Activated naive CD8-positive, alpha-beta T cell treated with anti-CD3 and anti-CD28 coated beads for 36 hours (primary cell): ENCODE results near the gene PRPF31. TPM values are rescaled to one million over a fixed set of nuclear protein-coding genes. Genes with fewer than 3 reads are reported as not detected.
A peak's percentile ranks its signal among the peaks of the same experiment; 100 is the strongest.

Experiments used
- DNase-seq: peaks from one replicate; pipeline ENCODE4 v3.0.0; 2021
- H3K27ac Mint-ChIP-seq: one replicate; pipeline ENCODE4 v1.8.0; 2022; ENCODE audit warnings: mild to moderate bottlenecking, moderate library complexity, mixed read lengths
- H3K27me3 Mint-ChIP-seq: one replicate; pipeline ENCODE4 v1.8.0; 2022; ENCODE audit warnings: mild to moderate bottlenecking, mixed read lengths
- H3K36me3 Mint-ChIP-seq: one replicate; pipeline ENCODE4 v1.8.0; 2021; ENCODE audit warnings: mild to moderate bottlenecking, mixed read lengths
- H3K4me1 Mint-ChIP-seq: one replicate; pipeline ENCODE4 v1.8.0; 2021; ENCODE audit warnings: mixed read lengths
- H3K4me3 Mint-ChIP-seq: one replicate; pipeline ENCODE4 v1.8.0; 2022; ENCODE audit warnings: mild to moderate bottlenecking, moderate library complexity, mixed read lengths
- H3K9me3 Mint-ChIP-seq: one replicate; pipeline ENCODE4 v1.8.0; 2022; ENCODE audit warnings: mixed read lengths
- total RNA-seq, 2 experiments: library from RNA; stranded (reverse); gene quantifications; one replicate each; pipeline ENCODE4 v1.2.3, GENCODE V29; 2021

Gene PRPF31
- total RNA-seq, 2 experiments from 2014 or later: 120 to 124 TPM

- H3K4me3 Mint-ChIP-seq: no peak overlapping the region
- H3K27ac Mint-ChIP-seq: no peak overlapping the region
- H3K4me1 Mint-ChIP-seq: no peaks in the 10 kb centered on the region
- no peaks in the 10 kb centered on the region for H3K27me3 Mint-ChIP-seq
- DNase-seq: no peak
- H3K36me3 Mint-ChIP-seq: peaks cover 4% of the 10 kb centered on the region
- no peaks in the 10 kb centered on the region for H3K9me3 Mint-ChIP-seq
These were observed 13.5 kb downstream of the PRPF31 start for GRCh38 chr19:54128796-54129616.

DNA sequence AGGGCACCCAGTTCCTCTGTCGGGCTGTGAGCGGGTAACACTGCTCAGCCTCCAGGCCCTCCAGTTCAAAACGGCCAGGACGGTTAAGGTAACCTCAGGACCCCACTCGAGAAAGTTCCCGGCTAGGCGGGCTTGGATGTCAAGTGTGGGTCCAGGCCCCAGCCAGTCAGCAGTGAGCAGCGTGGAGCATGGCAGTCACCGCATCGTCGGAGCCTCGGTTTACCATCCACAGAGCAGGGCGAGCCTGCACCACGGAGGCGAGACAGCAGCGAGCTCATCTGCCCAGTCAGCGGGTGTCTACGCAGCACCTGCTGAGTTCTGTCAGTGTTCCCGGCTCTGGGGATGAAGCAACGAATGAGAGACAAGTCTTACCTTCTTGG is 14.1 kb downstream of the PRPF31 start:
- H3K9me3 Mint-ChIP-seq: no peaks in the 10 kb centered on the region
- DNase-seq: no peak
- peaks cover 4% of the 10 kb centered on the region for H3K4me1 Mint-ChIP-seq
- no peaks in the 10 kb centered on the region for H3K27me3 Mint-ChIP-seq
- no peak overlapping the region for H3K4me3 Mint-ChIP-seq
- H3K36me3 Mint-ChIP-seq: peaks cover 4% of the 10 kb centered on the region
- H3K27ac Mint-ChIP-seq: no peak overlapping the region

- Mint-ChIP-seq H3K4me1 (peaks cover 14% of the 10 kb centered on the region), H3K27ac (no peak overlapping the region), H3K4me3 (no peak overlapping the region), H3K36me3 (no peaks in the 10 kb centered on the region), H3K9me3 (no peaks in the 10 kb centered on the region), H3K27me3 (peaks cover 10% of the 10 kb centered on the region)
- no peak for DNase-seq
These were observed 17.9 kb downstream of the PRPF31 start for GRCh38 chr19:54133312-54133956.

GRCh38 chr19:54133957-54134590 is 18.5 kb downstream of the PRPF31 start:
- peaks cover 4% of the 10 kb centered on the region for H3K36me3 Mint-ChIP-seq
- no peak overlapping the region for H3K27ac Mint-ChIP-seq
- no peak overlapping the region for H3K4me3 Mint-ChIP-seq
- H3K27me3 Mint-ChIP-seq: peaks cover 10% of the 10 kb centered on the region
- peaks cover 19% of the 10 kb centered on the region for H3K4me1 Mint-ChIP-seq
- no peaks in the 10 kb centered on the region for H3K9me3 Mint-ChIP-seq
- no peak for DNase-seq

DNA sequence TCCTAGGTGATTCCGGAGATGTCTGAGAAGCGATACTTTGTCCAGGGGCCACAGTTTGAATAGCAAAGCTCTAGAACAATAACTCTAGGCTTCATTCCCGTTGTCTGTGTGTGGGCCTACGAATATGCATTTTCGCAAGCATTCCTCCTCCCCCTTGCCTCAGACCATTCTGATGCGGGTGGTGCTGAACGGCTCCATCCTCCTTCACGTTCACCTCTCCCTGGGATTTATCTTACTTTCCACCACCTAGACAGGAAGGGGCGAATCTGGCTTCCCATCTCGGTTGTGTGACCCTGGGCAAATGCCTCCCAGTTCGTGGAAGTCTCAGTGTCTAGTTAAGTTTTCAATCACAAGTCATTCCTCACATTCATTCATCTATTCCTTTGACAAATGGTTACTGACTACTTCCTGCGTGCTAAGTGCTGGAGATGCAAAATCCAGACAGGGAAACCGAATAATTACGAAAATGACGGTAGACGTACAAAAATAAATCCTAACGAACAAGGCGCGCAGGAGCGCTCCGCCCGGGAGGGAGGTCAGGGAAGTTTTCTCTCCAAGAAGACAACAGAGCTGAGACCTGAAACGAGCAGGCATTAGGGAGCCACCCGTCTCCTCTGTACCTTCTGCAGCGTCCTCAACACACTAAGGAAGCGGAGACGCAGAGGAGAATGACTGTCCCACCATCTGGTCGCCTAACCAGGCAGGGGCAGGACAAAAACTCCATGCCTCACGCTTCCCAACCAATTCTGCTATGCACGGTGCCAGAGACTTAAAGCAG is 20.7 kb downstream of the PRPF31 start:
- DNase-seq: no peak

GRCh38 chr19:54136864-54137698 is 21.5 kb downstream of the PRPF31 start:
- DNase-seq: peak; percentile 99
- Mint-ChIP-seq H3K9me3 (no peaks in the 10 kb centered on the region), H3K4me3 (peak overlapping the region; percentile 94), H3K36me3 (peaks cover 7% of the 10 kb centered on the region), H3K27ac (peak overlapping the region; percentile 87), H3K27me3 (peaks cover 10% of the 10 kb centered on the region), H3K4me1 (peaks cover 44% of the 10 kb centered on the region)

More for the DNA sequence above, 20.7 kb downstream of the PRPF31 start:
- peak overlapping the region; percentile 87 for H3K27ac Mint-ChIP-seq
- peaks cover 37% of the 10 kb centered on the region for H3K4me1 Mint-ChIP-seq
- peaks cover 7% of the 10 kb centered on the region for H3K36me3 Mint-ChIP-seq
- no peaks in the 10 kb centered on the region for H3K9me3 Mint-ChIP-seq
- peak overlapping the region; percentile 94 for H3K4me3 Mint-ChIP-seq
- H3K27me3 Mint-ChIP-seq: peaks cover 10% of the 10 kb centered on the region

- H3K27me3 Mint-ChIP-seq: peaks cover 10% of the 10 kb centered on the region
- H3K4me3 Mint-ChIP-seq: peak within 1 kb of the TSS; percentile 94
- H3K36me3 Mint-ChIP-seq: peaks cover 7% of the 10 kb centered on the region
These were observed 22.3 kb downstream of the PRPF31 start, which contains the start of gene CNOT3 for GRCh38 chr19:54137699-54138488. CNOT3 (plus strand) TSS chr19:54137762; CDS start chr19:54142979, 5,217 bp downstream.

GRCh38 chr19:54138489-54139256 is 23.1 kb downstream of the PRPF31 start:
- Mint-ChIP-seq H3K27me3 (peaks cover 10% of the 10 kb centered on the region), H3K27ac (peak overlapping the region; percentile 92), H3K36me3 (peaks cover 7% of the 10 kb centered on the region), H3K4me3 (peak overlapping the region; percentile 94), H3K9me3 (no peaks in the 10 kb centered on the region), H3K4me1 (peaks cover 44% of the 10 kb centered on the region)
- DNase-seq: peak; percentile 48

More at GRCh38 chr19:54137699-54138488, 22.3 kb downstream of the PRPF31 start, which contains the start of gene CNOT3:
- Mint-ChIP-seq H3K4me1 (peaks cover 44% of the 10 kb centered on the region), H3K9me3 (no peaks in the 10 kb centered on the region), H3K27ac (peak within 1 kb of the TSS; percentile 92)
- peak; percentile 51 for DNase-seq

- Mint-ChIP-seq H3K4me3 (no peak overlapping the region), H3K36me3 (peaks cover 13% of the 10 kb centered on the region), H3K27ac (peak overlapping the region; percentile 39), H3K4me1 (peaks cover 34% of the 10 kb centered on the region), H3K9me3 (no peaks in the 10 kb centered on the region), H3K27me3 (peaks cover 4% of the 10 kb centered on the region)
- DNase-seq: no peak
These were observed 25.8 kb downstream of the PRPF31 start for GRCh38 chr19:54141356-54141755.

DNA sequence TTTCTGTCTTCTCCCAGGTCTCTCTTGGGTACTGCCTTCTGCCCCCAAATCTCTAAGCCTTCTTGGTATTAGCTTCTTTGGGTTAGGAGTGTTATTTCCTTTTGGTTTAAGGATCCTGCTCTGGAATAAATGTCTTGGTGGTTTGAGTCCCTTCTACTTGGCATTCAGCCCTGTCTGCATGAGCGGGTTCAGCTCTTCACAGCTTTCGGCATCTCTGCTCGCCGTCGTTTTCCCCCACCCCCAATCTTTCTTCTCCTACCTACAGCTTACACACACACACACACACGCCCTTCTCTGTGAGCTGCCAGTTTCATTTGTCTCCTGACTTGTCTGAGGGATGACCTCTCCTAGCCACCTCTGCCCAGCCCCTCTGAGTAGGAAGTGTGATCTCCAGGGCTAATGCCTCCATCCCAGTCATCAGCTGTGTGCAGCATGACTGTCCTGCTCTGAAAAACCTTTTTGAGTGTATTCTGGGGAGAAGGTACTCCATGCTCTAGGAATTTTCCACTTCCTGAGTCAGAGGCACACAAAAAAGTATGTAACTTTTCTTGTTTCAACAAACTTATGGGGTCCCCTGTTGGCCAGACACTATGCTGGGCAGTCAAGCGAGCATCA is 26.7 kb downstream of the PRPF31 start:
- H3K4me1 Mint-ChIP-seq: peaks cover 30% of the 10 kb centered on the region
- peaks cover 20% of the 10 kb centered on the region for H3K36me3 Mint-ChIP-seq
- no peak overlapping the region for H3K4me3 Mint-ChIP-seq
- H3K27ac Mint-ChIP-seq: peak overlapping the region; percentile 39
- H3K27me3 Mint-ChIP-seq: peaks cover 2% of the 10 kb centered on the region
- H3K9me3 Mint-ChIP-seq: no peaks in the 10 kb centered on the region
- DNase-seq: no peak

GRCh38 chr19:54145541-54146158 is 30.1 kb downstream of the PRPF31 start:
- Mint-ChIP-seq H3K27ac (no peak overlapping the region), H3K27me3 (no peaks in the 10 kb centered on the region), H3K4me3 (no peak overlapping the region), H3K4me1 (peaks cover 10% of the 10 kb centered on the region), H3K9me3 (no peaks in the 10 kb centered on the region), H3K36me3 (peaks cover 25% of the 10 kb centered on the region)
- DNase-seq: no peak

- no peaks in the 10 kb centered on the region for H3K4me1 Mint-ChIP-seq
- H3K9me3 Mint-ChIP-seq: no peaks in the 10 kb centered on the region
- H3K27me3 Mint-ChIP-seq: no peaks in the 10 kb centered on the region
- peaks cover 25% of the 10 kb centered on the region for H3K36me3 Mint-ChIP-seq
- no peak overlapping the region for H3K4me3 Mint-ChIP-seq
- no peak for DNase-seq
- H3K27ac Mint-ChIP-seq: no peak overlapping the region
These were observed 32.1 kb downstream of the PRPF31 start for GRCh38 chr19:54147676-54148075.
